Stimulated activated effector memory CD8-positive, alpha-beta T cell treated with anti-CD3 and anti-CD28 coated beads, Interleukin-12 subunit alpha, Interleukin-12 subunit beta, amount 100 ng/mL, for 72 hours (primary cell): ENCODE results near the gene CCDC87.
"Not testable (repeated sequence)": the region's sequence is repeated elsewhere in the genome, so short reads cannot be mapped to it uniquely, and the experiment has no call there.

Experiments
- ATAC-seq: fragments of 150-1000 bp; cut with Tn5 transposase; 2 replicates; pipeline ENCODE4 v1.10.0; 2021
- DNase-seq, 2 donors: peaks; one replicate each; pipeline ENCODE4 v3.0.0; 2021 to 2022; ENCODE audit warnings: low spot score in 2 of 2
- H3K27ac Mint-ChIP-seq: one replicate; pipeline ENCODE4 v1.8.0; 2022; ENCODE audit warnings: mild to moderate bottlenecking, mixed read lengths
- H3K36me3 Mint-ChIP-seq: one replicate; pipeline ENCODE4 v1.8.0; 2022; ENCODE audit warnings: mild to moderate bottlenecking, mixed read lengths
- H3K4me1 Mint-ChIP-seq: one replicate; pipeline ENCODE4 v1.8.0; 2022; ENCODE audit warnings: mixed read lengths
- H3K4me3 Mint-ChIP-seq: one replicate; pipeline ENCODE4 v1.8.0; 2022; ENCODE audit warnings: mild to moderate bottlenecking, mixed read lengths
- H3K9me3 Mint-ChIP-seq: one replicate; pipeline ENCODE4 v1.8.0; 2022; ENCODE audit warnings: mixed read lengths

Gene CCDC87

GRCh38 chr11:66559142-66559865, 33.6 kb downstream of the CCDC87 start:
- H3K9me3 Mint-ChIP-seq = no peaks in the 10 kb centered on the region
- H3K36me3 Mint-ChIP-seq = no peaks in the 10 kb centered on the region
- H3K4me3 Mint-ChIP-seq = peak overlapping the region; percentile 8
- DNase-seq (no peak), ATAC-seq (peak; percentile 42)
- H3K4me1 Mint-ChIP-seq = no peaks in the 10 kb centered on the region
- no peak overlapping the region for H3K27ac Mint-ChIP-seq

- Mint-ChIP-seq H3K4me3 (no peak overlapping the region), H3K9me3 (no peaks in the 10 kb centered on the region), H3K4me1 (no peaks in the 10 kb centered on the region), H3K36me3 (no peaks in the 10 kb centered on the region), H3K27ac (peak overlapping the region; percentile 62)
- DNase-seq (no peak), ATAC-seq (no peak)
These were observed 35.0 kb downstream of the CCDC87 start for GRCh38 chr11:66557733-66558326.

GRCh38 chr11:66556086-66556485, 36.8 kb downstream of the CCDC87 start:
- H3K4me3 Mint-ChIP-seq = no peak overlapping the region
- no peak for ATAC-seq
- H3K4me1 Mint-ChIP-seq = no peaks in the 10 kb centered on the region
- no peak overlapping the region for H3K27ac Mint-ChIP-seq
- H3K36me3 Mint-ChIP-seq = no peaks in the 10 kb centered on the region
- H3K9me3 Mint-ChIP-seq = no peaks in the 10 kb centered on the region
- no peak for DNase-seq

GRCh38 chr11:66555416-66555815, 37.4 kb downstream of the CCDC87 start:
- DNase-seq (no peak), ATAC-seq (no peak)
- H3K4me1 Mint-ChIP-seq = no peaks in the 10 kb centered on the region
- H3K4me3 Mint-ChIP-seq = no peak overlapping the region
- no peak overlapping the region for H3K27ac Mint-ChIP-seq
- H3K36me3 Mint-ChIP-seq = no peaks in the 10 kb centered on the region
- H3K9me3 Mint-ChIP-seq = no peaks in the 10 kb centered on the region

GRCh38 chr11:66554602-66555001, 38.3 kb downstream of the CCDC87 start:
- H3K9me3 Mint-ChIP-seq = no peaks in the 10 kb centered on the region
- DNase-seq (no peak), ATAC-seq (no peak)
- H3K27ac Mint-ChIP-seq = no peak overlapping the region
- no peak overlapping the region for H3K4me3 Mint-ChIP-seq
- no peaks in the 10 kb centered on the region for H3K4me1 Mint-ChIP-seq
- no peaks in the 10 kb centered on the region for H3K36me3 Mint-ChIP-seq

GRCh38 chr11:66550887-66551286, 42.0 kb downstream of the CCDC87 start:
- H3K4me1 Mint-ChIP-seq = peaks cover 9% of the 10 kb centered on the region
- H3K27ac Mint-ChIP-seq = no peak overlapping the region
- DNase-seq (no peak), ATAC-seq (no peak)
- no peak overlapping the region for H3K4me3 Mint-ChIP-seq
- H3K9me3 Mint-ChIP-seq = no peaks in the 10 kb centered on the region
- no peaks in the 10 kb centered on the region for H3K36me3 Mint-ChIP-seq

GRCh38 chr11:66549696-66550095, 43.2 kb downstream of the CCDC87 start:
- Mint-ChIP-seq H3K9me3 (no peaks in the 10 kb centered on the region), H3K27ac (no peak overlapping the region), H3K36me3 (no peaks in the 10 kb centered on the region), H3K4me3 (no peak overlapping the region), H3K4me1 (peaks cover 15% of the 10 kb centered on the region)
- no peak for ATAC-seq
- no peak for DNase-seq

GRCh38 chr11:66548774-66549630, 43.9 kb downstream of the CCDC87 start:
- Mint-ChIP-seq H3K4me3 (no peak overlapping the region), H3K27ac (peak overlapping the region; percentile 1), H3K36me3 (no peaks in the 10 kb centered on the region), H3K9me3 (no peaks in the 10 kb centered on the region), H3K4me1 (peaks cover 21% of the 10 kb centered on the region)
- no peak for ATAC-seq
- no peak for DNase-seq

- ATAC-seq (no peak), DNase-seq (no peak)
- Mint-ChIP-seq H3K4me1 (peaks cover 31% of the 10 kb centered on the region), H3K27ac (no peak overlapping the region), H3K36me3 (no peaks in the 10 kb centered on the region), H3K9me3 (no peaks in the 10 kb centered on the region), H3K4me3 (peak overlapping the region; percentile 82)
These were observed 44.8 kb downstream of the CCDC87 start for GRCh38 chr11:66548041-66548440.

GRCh38 chr11:66547662-66548009, 45.2 kb downstream of the CCDC87 start:
- H3K36me3 Mint-ChIP-seq = peaks cover under 1% of the 10 kb centered on the region
- H3K27ac Mint-ChIP-seq = no peak overlapping the region
- no peak for DNase-seq
- ATAC-seq = no peak
- no peaks in the 10 kb centered on the region for H3K9me3 Mint-ChIP-seq
- peak overlapping the region; percentile 82 for H3K4me3 Mint-ChIP-seq
- peaks cover 35% of the 10 kb centered on the region for H3K4me1 Mint-ChIP-seq

GRCh38 chr11:66546966-66547661, 45.7 kb downstream of the CCDC87 start:
- H3K4me1 Mint-ChIP-seq = peaks cover 40% of the 10 kb centered on the region
- DNase-seq (no peak), ATAC-seq (no peak)
- peak overlapping the region; percentile 82 for H3K4me3 Mint-ChIP-seq
- H3K9me3 Mint-ChIP-seq = no peaks in the 10 kb centered on the region
- H3K36me3 Mint-ChIP-seq = peaks cover 6% of the 10 kb centered on the region
- peak overlapping the region; percentile 85 for H3K27ac Mint-ChIP-seq

GRCh38 chr11:66546368-66546965, 46.4 kb downstream of the CCDC87 start, which contains the start of gene ACTN3:
Gene ACTN3 (plus strand): TSS chr11:66546903. CDS start chr11:66546938, 35 bp downstream.
- H3K27ac Mint-ChIP-seq = peak within 1 kb of the TSS; percentile 85
- H3K36me3 Mint-ChIP-seq = peaks cover 12% of the 10 kb centered on the region
- ATAC-seq = peak; percentile 3
- H3K9me3 Mint-ChIP-seq = no peaks in the 10 kb centered on the region
- H3K4me3 Mint-ChIP-seq = peak within 1 kb of the TSS; percentile 82
- H3K4me1 Mint-ChIP-seq = peaks cover 47% of the 10 kb centered on the region
- no peak for DNase-seq

- peak; percentile 90 to 97 for DNase-seq
- peak; percentile 92 for ATAC-seq
- peaks cover 19% of the 10 kb centered on the region for H3K36me3 Mint-ChIP-seq
- peak within 1 kb of the TSS; percentile 82 for H3K4me3 Mint-ChIP-seq
- no peaks in the 10 kb centered on the region for H3K9me3 Mint-ChIP-seq
- H3K27ac Mint-ChIP-seq = peak within 1 kb of the TSS; percentile 85
- H3K4me1 Mint-ChIP-seq = peaks cover 49% of the 10 kb centered on the region
These were observed 47.0 kb downstream of the CCDC87 start, which contains the start of gene ZDHHC24 for GRCh38 chr11:66545701-66546367. Gene ZDHHC24 (minus strand): TSS chr11:66546048. CDS start chr11:66546003, 45 bp downstream.

- ATAC-seq, DNase-seq, H3K9me3 Mint-ChIP-seq: not testable (repeated sequence)
- peaks cover 49% of the 10 kb centered on the region for H3K4me1 Mint-ChIP-seq
- peak overlapping the region; percentile 82 for H3K4me3 Mint-ChIP-seq
- H3K36me3 Mint-ChIP-seq = peaks cover 27% of the 10 kb centered on the region
- H3K27ac Mint-ChIP-seq = peak overlapping the region; percentile 85
These were observed 47.9 kb downstream of the CCDC87 start for GRCh38 chr11:66544952-66545351.
